Measurements from ENCODE around the gene GRK6.

DNA sequence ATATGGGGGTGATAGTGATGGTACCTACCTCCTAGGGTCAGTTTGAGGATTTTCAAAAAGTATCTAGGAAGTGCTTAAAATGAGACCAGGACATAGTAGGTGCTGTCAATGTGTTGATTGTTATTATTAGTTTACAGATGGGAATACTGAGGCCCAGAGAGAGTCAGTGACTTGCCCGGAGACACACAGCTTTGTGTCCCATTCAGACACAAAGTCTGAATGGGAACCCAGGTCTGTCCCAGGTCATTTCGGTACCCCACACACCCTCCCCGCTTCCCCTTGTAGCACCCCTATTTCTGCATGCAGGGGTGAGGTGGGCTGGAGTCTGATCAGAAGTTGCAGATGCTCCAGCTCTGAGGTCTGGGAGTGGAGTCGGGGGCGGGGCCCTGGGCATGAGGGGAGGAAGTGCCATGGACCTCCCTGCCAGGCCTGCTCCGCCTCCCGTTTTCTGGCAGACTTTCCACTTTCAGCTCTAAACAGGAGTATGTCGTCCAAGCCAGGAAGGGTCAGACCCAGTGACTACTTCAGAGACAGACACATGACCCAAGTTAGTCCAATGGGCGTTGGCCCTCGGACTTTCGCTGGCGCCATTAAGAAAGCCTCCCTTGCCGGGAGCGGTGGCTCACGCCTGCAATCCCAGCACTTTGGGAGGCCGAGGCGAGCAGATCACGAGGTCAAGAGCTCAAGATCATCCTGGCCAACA, 50.2 kb downstream of the GRK6 start:
- TF ChIP-seq, protein P1, sequence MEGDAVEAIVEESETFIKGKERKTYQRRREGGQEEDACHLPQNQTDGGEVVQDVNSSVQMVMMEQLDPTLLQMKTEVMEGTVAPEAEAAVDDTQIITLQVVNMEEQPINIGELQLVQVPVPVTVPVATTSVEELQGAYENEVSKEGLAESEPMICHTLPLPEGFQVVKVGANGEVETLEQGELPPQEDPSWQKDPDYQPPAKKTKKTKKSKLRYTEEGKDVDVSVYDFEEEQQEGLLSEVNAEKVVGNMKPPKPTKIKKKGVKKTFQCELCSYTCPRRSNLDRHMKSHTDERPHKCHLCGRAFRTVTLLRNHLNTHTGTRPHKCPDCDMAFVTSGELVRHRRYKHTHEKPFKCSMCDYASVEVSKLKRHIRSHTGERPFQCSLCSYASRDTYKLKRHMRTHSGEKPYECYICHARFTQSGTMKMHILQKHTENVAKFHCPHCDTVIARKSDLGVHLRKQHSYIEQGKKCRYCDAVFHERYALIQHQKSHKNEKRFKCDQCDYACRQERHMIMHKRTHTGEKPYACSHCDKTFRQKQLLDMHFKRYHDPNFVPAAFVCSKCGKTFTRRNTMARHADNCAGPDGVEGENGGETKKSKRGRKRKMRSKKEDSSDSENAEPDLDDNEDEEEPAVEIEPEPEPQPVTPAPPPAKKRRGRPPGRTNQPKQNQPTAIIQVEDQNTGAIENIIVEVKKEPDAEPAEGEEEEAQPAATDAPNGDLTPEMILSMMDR (tag by site-specific recombination; IDR thresholded peaks at IDR 0.05): no peak
- TF ChIP-seq ZNF423 (tag by site-specific recombination; IDR thresholded peaks at IDR 0.05): no peak
- no peak for TF ChIP-seq TCF7L2 (IDR thresholded peaks at IDR 0.05; ENCODE audit: borderline replicate concordance, low read depth, low read length)
- no peak for TF ChIP-seq ZNF792 (tag by site-specific recombination; IDR thresholded peaks at IDR 0.05)
- no peak for TF ChIP-seq ZNF140 (tag by site-specific recombination; IDR thresholded peaks at IDR 0.05)
- TF ChIP-seq ZNF768 (tag by site-specific recombination; IDR thresholded peaks at IDR 0.05): peak; percentile 68; the same call in 1 of the 2 replicates
